ENCODE measurements around the gene FOXP1. TPM values are rescaled to one million over a fixed set of nuclear protein-coding genes. Genes with fewer than 3 reads are reported as not detected.

Gene FOXP1
- total and polyA plus RNA-seq, 2 of the 8 experiments (the other 6 are each of a cell fraction or from before 2014, with no cell fraction given), result 13.9 to 25.4 TPM

DNA sequence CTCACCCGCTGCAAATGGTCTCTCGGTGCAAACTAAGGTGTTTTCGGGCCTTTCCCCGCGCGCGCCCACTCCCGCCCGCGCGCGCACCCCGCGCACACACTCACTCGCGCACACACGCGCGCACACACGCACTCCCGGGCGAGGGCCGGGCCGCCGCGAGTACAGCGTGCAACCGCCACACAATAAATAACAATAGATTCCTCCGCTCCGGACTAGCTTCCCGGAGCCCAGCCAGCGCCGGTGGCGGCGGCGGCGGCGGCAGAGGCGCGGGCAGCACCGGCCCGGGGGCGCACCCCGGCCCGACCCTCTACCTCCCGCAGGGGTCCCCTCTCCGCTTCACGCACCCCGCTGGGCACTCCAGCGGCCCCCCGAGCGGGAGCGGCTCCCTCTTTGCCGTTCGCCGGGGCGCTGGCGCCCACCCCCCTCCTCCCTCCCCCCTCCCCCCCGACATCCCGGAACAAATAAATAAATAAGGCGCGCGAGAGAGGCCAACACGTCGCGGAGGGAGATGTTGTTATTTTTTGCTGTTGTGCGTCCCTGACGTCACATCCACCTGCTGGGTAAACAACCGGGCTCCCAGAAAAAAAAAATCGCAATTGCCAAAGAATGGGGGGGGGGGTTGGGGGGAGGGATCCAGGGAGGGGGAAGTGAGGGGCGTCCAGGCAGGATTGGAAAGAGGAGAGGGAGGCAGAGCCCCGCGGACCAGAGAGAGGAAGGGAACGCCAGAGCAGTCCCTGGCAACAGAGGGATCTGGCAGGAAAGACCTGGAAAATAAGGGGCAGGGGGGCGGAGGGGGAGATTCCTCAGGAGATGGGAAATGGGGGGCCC lies at the start of gene FOXP1 (continued):
- TF ChIP-seq RNF2 (IDR thresholded peaks at IDR 0.05; ENCODE audit: borderline replicate concordance, low read depth, low read length, missing control alignments, poor library complexity, severe bottlenecking) (no peak), SP2 (IDR thresholded peaks at IDR 0.05; ENCODE audit: low read length) (no peak), SIRT6 (IDR thresholded peaks at IDR 0.05; ENCODE audit: low read length) (no peak), TAF1 (IDR thresholded peaks at IDR 0.05; ENCODE audit: low read depth, low read length) (peak; percentile 80), FOSL1 (IDR thresholded peaks at IDR 0.05; ENCODE audit: insufficient read depth, low read depth, low read length) (no peak), GTF2F1 (IDR thresholded peaks at IDR 0.05; ENCODE audit: borderline replicate concordance, low read depth, low read length) (no peak), SRF (IDR thresholded peaks at IDR 0.05; ENCODE audit: low read depth, low read length) (no peak), SUZ12 (IDR thresholded peaks at IDR 0.05; ENCODE audit: low read length) (no peak), SP4 (IDR thresholded peaks at IDR 0.05; ENCODE audit: low read length) (no peak), KDM1A (IDR thresholded peaks at IDR 0.05; ENCODE audit: borderline replicate concordance, low read length) (0 out of 2 replicates have a peak, but pooled peaks have one; percentile 11), MAFK (IDR thresholded peaks at IDR 0.05; ENCODE audit: low read depth, low read length) (no peak), EP300 (IDR thresholded peaks at IDR 0.05; ENCODE audit: borderline replicate concordance in 1 of 2, low read depth in 2 of 2, low read length in 2 of 2) (peak in 1 of 2 experiments; percentile 3; a peak in 1 of 3 replicates), TBP (IDR thresholded peaks at IDR 0.05; ENCODE audit: low read depth, low read length) (peak; percentile 14; the same call in 1 of the 2 replicates), RFX5 (IDR thresholded peaks at IDR 0.05; ENCODE audit: borderline replicate concordance, low read depth, low read length) (no peak), JUND (IDR thresholded peaks at IDR 0.05; ENCODE audit: low read length) (no peak), ZNF274 (IDR thresholded peaks at IDR 0.05; ENCODE audit: borderline replicate concordance, extremely low read depth, low read length) (no peak)
- TF ChIP-seq, protein P1, sequence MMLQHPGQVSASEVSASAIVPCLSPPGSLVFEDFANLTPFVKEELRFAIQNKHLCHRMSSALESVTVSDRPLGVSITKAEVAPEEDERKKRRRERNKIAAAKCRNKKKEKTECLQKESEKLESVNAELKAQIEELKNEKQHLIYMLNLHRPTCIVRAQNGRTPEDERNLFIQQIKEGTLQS (IDR thresholded peaks at IDR 0.05; ENCODE audit: insufficient read depth, low read depth, low read length), result no peak
- TF ChIP-seq, protein P2, sequence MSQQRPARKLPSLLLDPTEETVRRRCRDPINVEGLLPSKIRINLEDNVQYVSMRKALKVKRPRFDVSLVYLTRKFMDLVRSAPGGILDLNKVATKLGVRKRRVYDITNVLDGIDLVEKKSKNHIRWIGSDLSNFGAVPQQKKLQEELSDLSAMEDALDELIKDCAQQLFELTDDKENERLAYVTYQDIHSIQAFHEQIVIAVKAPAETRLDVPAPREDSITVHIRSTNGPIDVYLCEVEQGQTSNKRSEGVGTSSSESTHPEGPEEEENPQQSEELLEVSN (IDR thresholded peaks at IDR 0.05), result no peak
- TF ChIP-seq, protein P3, sequence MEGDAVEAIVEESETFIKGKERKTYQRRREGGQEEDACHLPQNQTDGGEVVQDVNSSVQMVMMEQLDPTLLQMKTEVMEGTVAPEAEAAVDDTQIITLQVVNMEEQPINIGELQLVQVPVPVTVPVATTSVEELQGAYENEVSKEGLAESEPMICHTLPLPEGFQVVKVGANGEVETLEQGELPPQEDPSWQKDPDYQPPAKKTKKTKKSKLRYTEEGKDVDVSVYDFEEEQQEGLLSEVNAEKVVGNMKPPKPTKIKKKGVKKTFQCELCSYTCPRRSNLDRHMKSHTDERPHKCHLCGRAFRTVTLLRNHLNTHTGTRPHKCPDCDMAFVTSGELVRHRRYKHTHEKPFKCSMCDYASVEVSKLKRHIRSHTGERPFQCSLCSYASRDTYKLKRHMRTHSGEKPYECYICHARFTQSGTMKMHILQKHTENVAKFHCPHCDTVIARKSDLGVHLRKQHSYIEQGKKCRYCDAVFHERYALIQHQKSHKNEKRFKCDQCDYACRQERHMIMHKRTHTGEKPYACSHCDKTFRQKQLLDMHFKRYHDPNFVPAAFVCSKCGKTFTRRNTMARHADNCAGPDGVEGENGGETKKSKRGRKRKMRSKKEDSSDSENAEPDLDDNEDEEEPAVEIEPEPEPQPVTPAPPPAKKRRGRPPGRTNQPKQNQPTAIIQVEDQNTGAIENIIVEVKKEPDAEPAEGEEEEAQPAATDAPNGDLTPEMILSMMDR (IDR thresholded peaks at IDR 0.05; ENCODE audit: control extremely low read depth in 1 of 3, insufficient read depth in 1 of 3, low read depth in 1 of 3, low read length in 3 of 3), result no peak

Measured in H1 (cell line).